Skeletal muscle satellite cell (primary cell): ENCODE measurements around the gene RAB9A.

Experiments
- H3K27me3 ChIP-seq: 2 replicates; pipeline ENCODE4 v1.7.0; 2013; ENCODE audit warnings: low read length; ENCODE audit not compliant: control insufficient read depth, insufficient read depth
- H3K36me3 ChIP-seq: 2 replicates; pipeline ENCODE4 v1.7.0; 2013; ENCODE audit warnings: mild to moderate bottlenecking, control low read depth, low read length; ENCODE audit not compliant: insufficient read depth
- H3K4me1 ChIP-seq: 2 replicates; pipeline ENCODE4 v1.7.0; 2013; ENCODE audit warnings: low read length; ENCODE audit not compliant: control insufficient read depth, insufficient read depth
- H3K4me2 ChIP-seq: 2 replicates; pipeline ENCODE4 v1.7.0; 2013; ENCODE audit warnings: mild to moderate bottlenecking, low read length
- H3K4me3 ChIP-seq: 2 replicates; pipeline ENCODE4 v1.7.0; 2013; ENCODE audit warnings: low read length
- H3K9ac ChIP-seq: 2 replicates; pipeline ENCODE4 v1.7.0; 2013; ENCODE audit warnings: mild to moderate bottlenecking, low read depth, low read length, moderate library complexity
- H3K9me3 ChIP-seq: replicated peaks from 2 replicates; pipeline ENCODE4 v1.7.0; 2013; ENCODE audit warnings: mild to moderate bottlenecking, control low read depth, low read length

Gene RAB9A

DNA sequence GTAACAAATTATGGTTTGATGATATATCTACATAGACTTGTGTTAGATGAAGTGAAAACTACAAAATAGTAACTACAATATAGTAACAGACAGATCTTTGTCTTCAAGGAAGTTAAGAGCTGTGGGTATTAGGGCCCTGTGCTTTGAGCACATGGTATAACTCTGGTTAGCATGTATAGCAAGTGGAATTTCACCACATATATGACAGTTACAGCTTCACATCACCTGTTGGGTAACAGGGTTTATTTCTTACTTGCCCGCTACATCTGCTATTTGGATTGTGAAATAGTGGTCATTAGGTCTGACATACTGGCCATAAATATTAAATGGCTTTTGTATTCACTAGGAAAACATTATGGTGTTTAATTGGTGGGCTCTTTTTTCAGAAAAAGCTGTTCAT, 65.8 kb downstream of the RAB9A start:
- Histone ChIP-seq H3K9ac (no peak overlapping the region), H3K4me2 (no peak overlapping the region), H3K36me3 (peaks cover 16% of the 10 kb centered on the region), H3K4me3 (no peak overlapping the region), H3K4me1 (peaks cover 3% of the 10 kb centered on the region), H3K27me3 (no peaks in the 10 kb centered on the region), H3K9me3 (no peaks in the 10 kb centered on the region)

DNA sequence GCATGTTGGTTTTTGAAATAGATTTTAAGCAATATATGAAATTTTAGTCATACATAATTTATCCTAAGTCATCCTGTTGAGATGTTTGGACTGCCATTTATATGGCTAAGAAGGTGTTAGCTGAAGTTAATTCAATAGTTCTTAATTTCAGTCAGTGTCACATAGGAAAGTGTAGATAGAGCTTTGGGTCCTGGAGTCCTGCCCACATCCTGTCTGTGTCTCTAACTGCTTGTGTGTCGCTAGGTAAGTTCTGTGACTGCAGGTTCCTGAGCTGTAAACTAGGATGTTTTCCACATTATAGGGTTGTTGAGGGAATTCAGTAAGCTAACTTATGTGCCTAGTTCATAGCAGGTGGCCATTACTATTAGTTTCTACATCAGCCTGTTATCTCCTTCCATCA, 66.3 kb downstream of the RAB9A start:
- peaks cover 16% of the 10 kb centered on the region for H3K36me3 ChIP-seq
- H3K9me3 ChIP-seq, result no peaks in the 10 kb centered on the region
- no peaks in the 10 kb centered on the region for H3K27me3 ChIP-seq
- no peak overlapping the region for H3K4me3 ChIP-seq
- H3K4me1 ChIP-seq, result peaks cover 3% of the 10 kb centered on the region
- no peak overlapping the region for H3K4me2 ChIP-seq
- H3K9ac ChIP-seq, result no peak overlapping the region

DNA sequence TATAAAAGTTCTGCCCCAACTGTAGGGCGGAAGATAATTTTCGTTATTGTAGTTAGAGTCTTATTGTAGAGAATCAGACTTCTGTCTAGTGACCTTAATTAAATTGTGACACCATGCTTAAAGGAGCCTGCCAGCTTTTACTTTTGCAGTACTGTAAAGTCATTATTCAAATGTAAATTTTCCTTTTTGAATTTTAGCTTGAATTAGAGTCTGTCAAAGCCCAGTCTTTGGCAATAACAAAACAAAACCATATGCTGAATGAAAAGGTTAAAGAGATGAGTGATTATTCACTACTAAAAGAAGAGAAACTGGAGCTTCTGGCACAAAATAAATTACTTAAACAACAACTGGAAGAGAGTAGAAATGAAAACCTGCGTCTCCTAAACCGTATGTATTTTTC, 67.5 kb downstream of the RAB9A start:
- Histone ChIP-seq H3K4me3 (no peak overlapping the region), H3K9ac (no peak overlapping the region), H3K9me3 (no peaks in the 10 kb centered on the region), H3K4me1 (peaks cover 4% of the 10 kb centered on the region), H3K4me2 (no peak overlapping the region), H3K27me3 (no peaks in the 10 kb centered on the region), H3K36me3 (peaks cover 16% of the 10 kb centered on the region)

DNA sequence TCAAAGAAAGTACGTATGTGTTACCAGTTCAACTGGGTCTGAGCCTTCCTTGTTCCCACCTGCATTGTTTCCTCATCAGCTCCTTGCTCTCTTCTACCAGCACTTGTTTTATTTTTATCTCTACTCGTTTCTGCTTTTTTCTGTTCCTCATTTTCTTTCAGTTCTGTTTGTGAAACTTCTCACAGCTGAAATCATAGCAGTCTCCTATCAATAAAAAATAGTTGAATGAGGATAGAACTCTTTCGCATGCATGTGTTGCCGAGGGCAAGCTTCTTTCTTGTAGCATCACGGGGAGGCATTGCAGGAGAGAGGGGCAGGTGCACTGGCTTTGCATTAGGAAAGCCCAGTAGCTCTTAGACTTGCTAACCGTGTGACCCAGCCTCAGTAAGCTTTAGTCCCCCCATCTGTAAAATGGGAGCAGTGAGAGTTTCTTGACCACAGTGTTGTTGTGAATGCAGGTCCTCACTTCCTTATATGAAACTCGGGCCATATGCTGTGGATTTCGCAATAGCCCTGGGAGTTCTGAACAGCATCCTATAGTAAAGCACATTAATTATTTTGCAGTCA, 70.3 kb downstream of the RAB9A start:
- Histone ChIP-seq H3K9me3 (no peaks in the 10 kb centered on the region), H3K4me2 (no peak overlapping the region), H3K36me3 (peaks cover 19% of the 10 kb centered on the region), H3K4me1 (peaks cover 13% of the 10 kb centered on the region), H3K9ac (no peak overlapping the region), H3K4me3 (no peak overlapping the region), H3K27me3 (no peaks in the 10 kb centered on the region)
